Hematopoietic multipotent progenitor cell treated with erythropoietin and hydrocortisone succinate and interleukin-3 and kit ligand, for 4 days (in vitro differentiated cells): Measurements from ENCODE around the gene TUBA8.
"Not testable (repeated sequence)": the region's sequence is repeated elsewhere in the genome, so short reads cannot be mapped to it uniquely, and the experiment has no call there.

ENCODE experiments used
- DNase-seq: peaks from one replicate; pipeline ENCODE4 v3.0.0-alpha.2; 2015

TUBA8 gene

DNA sequence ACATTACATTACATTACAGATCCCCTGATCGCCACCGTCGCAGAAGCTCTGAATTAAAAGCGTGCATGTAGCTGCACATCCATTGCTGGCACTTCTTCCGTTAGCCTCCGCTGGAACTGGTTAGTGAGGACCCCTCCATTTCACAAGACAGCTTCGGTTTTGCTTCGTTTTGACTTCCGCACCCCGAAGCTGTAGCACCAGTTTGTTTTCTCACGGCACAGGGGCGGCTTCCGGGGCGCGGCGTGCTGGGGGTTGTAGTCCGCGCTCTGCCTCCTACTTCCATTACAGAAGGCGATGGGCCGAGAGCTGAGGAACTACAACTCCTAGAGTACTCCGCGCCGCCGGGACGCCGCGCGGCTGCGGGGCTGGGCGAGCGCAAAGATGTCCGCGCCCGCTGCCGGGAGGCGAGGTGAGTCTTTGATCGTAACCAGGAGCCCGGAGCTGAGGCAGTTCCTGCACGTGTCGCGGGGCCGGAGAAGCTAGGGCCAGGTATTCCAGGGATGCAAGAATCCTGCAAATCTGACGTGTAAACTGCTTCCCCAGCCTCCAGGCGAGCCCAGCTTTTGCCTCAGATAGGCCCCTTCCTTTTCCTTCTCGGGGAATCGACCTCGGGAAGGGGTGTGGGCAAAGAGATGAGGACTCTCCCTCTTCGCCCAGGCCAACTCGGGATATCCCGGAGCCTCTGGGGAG lies 32.8 kb upstream of the TUBA8 start, which contains the start of gene PEX26:
PEX26 (plus strand) TSS at position 352 of the 690 bp plus-strand sequence. CDS start 387 bp downstream, outside the sequence.
- peak; percentile 99 for DNase-seq

DNA sequence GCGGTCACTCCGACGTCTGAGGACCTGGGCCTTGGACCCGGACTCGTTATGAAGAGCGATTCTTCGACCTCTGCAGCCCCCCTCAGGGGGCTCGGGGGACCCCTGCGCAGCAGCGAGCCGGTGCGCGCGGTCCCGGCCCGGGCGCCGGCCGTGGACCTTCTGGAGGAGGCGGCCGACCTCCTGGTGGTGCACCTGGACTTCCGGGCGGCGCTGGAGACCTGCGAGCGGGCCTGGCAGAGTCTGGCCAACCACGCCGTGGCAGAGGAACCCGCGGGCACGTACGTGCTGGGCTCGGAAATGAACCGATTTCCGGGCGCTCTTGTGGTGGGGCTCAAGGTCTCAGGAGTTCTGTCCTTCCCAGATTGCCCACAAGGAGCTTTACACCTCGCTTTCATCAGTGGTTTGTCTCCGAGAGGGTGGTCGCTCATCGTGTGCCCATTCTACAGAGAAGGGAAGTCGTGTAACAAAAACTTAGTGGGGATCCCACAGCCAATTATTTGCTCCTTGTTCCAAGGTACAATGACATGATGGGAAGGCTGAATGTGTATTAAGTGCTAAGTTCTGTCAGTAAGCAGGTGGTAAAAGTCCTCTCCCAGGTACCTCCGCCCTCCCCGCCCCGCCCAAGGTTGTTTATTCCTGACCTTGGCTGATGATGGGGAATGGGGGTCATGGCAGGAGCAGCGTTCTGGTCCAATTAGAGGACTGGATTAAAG lies 32.1 kb upstream of the TUBA8 start:
- peak; percentile 80 for DNase-seq

DNA sequence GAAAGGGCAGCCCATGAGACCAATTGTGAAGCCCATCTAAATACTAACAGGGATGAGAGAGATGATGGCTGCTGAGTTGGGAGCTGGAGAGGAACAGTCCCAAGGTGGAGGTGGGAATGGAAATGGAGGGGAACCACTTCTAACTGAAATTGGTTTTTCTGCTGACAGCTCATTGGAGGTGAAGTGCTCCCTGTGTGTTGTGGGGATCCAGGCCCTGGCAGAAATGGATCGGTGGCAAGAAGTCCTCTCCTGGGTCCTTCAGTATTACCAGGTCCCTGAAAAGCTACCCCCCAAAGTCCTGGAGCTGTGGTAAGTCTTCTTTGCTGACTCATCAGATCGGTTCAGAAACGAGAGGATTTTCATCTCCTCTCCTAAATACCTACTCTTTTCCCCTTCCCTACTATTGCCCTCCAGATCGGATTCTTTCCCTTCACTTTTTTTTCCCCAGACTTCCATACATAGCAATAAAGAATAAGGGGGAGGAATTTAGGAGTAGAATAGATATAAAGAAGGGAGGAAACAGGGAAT lies 30.8 kb upstream of the TUBA8 start:
- DNase-seq: no peak

DNA sequence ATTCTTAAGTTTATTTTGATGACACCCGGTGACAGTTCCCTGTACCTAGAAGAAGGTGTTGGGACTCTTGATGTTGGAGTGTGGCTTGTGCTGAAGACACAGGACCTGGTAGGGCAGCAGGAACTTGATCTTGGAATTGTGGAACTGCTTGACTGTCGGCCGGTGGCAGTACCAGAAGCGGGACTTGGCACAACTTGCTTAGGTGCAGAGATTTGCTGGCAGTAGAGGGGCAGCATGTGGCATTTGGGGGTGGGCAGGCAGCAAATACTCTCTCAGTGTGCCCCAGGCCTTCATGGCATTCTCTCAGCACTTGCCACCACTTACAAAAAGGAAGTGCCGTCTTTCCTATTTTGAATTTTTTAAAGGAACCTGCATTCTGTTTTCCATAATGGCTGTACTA lies 29.2 kb upstream of the TUBA8 start:
- DNase-seq: no peak

DNA sequence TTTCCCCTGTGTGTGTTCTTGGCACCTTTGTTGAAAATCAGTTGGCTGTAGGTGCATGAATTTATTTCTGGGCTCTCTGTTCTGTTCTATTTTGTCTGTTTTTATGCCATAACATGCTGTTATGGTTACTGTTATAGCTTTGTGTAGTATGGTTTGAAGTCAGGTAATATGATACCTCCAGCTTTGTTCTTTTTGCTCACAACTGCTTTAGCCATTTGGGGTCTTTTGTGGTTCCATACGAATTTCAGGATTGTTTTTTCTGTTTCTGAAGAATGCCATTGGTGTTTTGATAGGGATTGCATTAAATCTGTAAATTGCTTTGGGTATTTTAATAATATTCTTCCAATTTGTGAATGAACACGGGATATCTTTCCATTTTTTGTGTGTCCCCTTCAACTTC lies 28.1 kb upstream of the TUBA8 start:
- no peak for DNase-seq

DNA sequence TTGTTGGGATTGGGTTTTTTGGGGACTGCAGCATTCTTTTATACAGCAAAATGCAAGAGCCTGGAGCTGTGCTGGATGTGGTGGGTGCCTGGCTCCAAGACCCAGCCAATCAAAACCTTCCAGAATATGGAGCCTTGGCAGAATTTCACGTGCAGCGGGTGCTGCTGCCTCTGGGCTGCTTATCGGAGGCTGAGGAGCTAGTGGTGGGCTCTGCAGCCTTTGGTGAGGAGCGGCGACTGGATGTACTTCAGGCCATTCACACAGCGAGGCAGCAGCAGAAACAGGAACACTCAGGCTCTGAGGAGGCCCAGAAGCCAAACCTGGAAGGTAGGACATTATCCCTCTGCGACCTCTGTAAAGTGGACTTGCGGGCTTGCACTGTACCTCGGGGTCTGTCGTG lies 27.2 kb upstream of the TUBA8 start:
- DNase-seq: no peak

DNA sequence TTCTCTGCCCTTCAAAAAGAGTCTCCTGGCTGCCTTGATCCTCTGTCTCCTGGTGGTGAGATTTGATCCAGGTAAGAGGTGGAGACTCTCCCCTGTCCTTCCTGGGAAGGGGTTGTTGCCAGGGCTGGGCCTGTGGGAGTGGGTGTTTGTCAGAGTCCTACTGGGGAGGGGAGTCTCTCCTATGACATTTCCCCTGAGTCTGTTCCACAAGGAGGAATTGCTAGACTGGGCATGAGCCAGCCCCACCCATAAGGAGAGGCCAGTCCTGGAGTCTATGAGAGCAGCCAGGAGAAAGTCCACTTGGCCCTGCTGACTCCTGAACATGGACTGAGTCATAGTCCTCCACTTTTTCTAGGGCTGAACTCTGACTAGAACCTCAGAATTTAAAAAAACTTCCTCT lies 25.4 kb upstream of the TUBA8 start:
- DNase-seq: no peak

DNA sequence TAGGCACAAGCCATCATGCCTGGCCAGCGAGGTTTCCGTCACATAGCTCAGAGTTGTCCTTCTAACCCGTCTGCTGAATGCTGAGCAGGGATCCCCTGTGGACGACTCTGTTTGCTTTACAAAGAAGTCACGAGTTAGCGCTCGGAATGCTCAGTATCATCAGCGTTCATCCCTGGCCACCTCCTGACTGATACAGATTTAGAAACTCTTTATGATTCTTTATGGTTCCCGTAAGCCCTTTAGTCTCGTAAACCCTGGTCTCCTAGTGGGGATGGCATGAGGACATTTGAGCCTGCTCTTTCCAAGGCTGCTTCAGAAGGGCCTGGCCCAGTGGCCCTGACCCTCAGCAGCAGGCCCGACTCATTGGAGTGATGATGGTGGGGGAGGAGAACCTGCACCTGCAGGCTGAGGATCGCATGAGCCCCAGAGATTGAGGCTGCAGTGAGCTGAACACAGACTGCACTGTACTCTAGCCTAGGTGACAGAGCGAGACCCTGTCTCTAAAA lies 23.2 kb upstream of the TUBA8 start:
- no peak for DNase-seq

DNA sequence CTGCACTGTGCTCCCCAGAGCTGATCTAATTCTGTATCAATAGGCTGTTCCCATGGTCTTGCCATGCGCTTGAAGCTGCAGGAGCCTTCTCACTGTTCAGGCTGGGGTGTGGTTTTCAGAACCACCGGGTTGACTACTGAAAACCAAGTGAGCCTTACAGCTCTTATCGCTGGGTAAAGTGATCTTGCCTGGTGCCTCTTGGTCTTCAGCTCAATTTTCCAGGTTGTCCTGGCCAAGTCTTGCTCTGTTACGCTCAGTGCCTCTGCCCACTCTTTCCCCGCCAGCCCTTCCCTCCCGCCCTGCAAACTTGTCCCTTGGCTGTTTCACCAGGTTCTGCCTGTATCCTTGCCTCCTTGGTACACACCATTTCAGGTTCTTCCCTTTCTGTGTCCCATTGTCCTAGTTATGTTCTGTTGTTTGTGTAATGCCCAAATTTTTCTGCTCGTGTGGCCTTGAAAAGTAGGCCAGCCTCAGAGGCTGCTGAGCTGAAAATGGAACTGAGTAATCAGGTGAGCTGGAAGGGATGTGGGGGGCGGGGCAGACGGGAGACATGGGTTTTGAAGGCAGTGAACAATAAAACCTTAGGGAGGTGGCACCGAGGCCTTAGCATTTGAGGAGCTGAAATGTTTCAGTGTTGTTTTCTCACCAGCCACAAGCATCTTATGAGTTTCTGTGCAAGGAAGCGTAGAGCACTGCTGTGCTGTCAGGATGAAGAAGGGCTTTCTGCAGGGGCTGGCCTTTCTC lies 21.6 kb upstream of the TUBA8 start:
- DNase-seq: no peak

DNA sequence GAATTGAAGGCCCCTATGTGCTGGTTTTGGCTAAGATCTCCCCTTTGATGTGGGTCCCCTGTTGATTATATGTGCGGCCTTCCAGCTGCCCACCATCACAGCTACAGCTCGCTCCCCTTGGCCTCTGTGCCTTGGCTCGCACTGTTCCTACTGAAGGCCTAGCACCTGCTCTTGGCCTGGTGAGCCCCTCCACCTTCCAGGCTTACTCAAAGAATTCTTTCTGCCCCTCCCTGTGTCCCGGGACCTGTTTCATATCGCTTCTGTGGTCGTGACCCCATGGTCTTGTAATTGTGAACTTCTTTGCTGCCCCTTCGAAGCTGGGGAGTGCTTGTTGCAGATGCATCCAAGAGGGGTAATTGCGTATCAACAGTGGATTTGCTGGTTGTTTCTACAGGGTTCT lies 20.3 kb upstream of the TUBA8 start:
- no peak for DNase-seq

DNA sequence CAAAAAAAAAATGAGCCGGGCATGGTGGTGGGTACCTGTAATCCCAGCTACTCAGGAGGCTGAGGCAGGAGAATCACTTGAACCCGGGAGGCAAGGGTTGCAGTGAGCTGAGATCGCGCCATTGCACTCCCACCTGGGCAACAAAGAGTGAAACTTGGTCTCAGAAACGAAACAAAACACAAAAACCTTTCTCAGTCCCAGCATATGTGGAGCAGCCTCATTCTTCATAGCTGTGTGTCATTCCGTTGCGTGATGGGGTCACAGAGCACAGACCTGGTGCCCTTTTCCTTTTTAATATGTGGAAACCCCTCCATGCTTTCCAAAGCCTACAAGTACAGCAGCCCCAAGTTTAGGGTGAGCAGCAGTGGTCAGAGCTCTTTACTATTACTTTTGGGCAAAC lies 19.1 kb upstream of the TUBA8 start:
- no peak for DNase-seq

DNA sequence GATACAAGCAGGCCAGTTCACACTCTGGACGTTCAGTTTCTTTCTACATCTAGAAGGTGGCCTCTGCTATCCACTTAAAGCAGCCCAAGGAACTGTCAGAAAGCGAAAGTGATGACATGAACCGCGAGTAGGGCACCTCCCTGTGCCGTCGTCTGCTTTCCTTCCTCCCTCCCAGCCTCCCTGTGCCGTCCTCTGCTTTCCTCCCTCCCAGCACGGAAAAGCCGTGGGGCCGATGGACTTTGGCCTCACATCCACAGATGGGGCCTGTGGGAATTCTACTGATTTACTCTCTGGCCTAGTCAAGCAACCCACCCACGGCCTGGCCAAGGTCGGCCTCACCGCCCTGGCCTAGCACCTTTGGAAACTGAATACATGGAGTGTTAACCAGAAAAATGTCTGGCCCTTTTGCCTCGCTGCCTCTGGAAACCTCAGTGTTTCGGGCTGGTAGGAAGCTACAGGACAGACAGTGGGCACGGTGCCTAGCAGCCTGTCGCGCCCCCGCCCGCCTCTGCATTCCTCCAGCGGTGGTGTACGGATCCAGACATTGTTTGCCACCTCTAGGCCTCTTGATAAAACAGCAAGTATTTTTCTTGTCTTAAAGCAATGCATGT lies 18.6 kb upstream of the TUBA8 start:
- no peak for DNase-seq

DNA sequence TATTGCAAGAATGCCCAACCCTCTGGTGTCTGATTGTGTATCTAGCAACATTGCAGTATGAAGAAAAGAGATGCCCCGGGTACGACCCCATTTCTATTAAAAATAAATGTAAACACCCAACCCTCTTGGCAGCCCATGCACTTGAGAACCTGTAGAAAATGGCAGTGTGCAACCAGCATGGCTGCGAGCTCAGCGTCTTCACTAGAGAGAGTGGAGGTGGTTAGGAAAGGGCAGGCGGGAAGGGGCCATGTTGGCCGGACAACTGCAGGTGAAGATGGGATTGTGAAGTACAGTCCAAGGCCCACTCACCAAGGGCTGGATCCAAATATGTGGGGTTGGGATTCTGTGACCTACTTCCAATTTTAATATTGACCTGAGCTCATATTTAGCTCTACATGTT lies 16.9 kb upstream of the TUBA8 start:
- DNase-seq: no peak

DNA sequence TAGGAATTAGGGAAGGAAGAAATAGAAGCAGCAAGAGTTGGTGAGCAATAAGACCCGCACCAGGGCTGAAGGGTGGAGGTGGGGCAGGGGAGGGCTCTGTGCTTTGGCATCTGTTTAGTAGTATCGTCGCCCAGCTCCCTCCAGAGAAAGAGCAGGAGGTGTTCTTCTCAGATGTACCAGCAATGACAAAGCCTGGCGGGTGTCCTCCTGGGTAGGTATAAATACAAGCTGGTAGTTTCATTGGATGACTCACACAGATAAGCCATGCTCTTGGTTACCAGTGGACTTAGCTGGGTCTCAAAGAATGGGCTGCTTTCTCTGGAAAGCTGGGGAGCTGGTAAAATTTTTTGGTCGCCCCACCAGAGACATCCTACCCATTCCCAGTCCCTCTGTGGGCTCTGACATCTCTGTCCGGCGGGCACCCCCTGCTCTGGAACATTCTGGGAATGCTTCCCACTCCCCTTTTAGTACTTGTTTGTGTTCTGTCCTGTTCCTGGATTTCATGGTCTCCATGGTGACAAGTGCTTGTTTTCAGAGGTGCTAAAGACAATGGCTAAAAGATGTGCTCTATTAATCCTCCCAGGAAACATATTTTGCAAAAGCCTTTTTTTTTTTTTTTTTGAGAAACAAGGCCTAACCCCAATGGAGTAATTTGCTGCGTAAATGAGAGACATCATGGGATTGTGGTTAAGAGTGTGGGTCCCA lies 15.4 kb upstream of the TUBA8 start:
- no peak for DNase-seq

DNA sequence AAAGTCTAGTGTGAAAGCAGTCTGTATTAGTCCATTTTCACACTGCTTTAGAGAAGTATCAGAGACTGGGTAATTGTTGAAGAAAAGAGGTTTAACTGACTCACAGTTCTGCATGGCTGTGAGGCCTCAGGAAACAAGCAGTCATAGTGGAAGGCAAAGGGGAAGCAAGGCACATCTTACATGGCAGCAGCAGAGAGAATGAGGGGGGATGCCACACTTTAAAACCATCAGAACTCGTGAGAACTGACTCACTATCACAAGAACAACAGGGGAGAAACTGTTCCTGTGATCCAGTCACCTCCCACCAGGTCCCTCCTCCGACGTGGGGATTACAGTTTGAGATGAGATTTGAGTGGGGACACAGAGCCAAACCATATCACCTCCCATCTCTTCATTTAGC lies 13.8 kb upstream of the TUBA8 start:
- DNase-seq: no peak

DNA sequence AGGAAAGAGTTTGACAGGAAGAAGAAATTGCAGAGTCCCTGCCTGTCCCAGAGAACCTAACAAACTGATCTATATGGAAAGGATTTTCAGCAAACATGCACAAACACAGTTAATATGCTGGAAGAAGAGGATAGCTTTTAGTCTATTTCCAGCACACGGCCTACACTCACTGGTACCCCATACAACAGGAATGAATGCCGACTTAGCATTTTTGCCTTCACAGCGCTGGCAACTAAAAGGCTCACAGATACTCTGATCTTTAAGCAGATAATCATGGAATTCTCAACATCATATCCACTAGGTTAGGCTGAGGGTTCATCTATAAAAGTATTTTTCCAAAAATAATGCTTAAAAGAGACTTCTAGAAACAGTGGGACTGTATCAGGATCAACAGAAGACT lies 9.8 kb upstream of the TUBA8 start:
- no peak for DNase-seq

DNA sequence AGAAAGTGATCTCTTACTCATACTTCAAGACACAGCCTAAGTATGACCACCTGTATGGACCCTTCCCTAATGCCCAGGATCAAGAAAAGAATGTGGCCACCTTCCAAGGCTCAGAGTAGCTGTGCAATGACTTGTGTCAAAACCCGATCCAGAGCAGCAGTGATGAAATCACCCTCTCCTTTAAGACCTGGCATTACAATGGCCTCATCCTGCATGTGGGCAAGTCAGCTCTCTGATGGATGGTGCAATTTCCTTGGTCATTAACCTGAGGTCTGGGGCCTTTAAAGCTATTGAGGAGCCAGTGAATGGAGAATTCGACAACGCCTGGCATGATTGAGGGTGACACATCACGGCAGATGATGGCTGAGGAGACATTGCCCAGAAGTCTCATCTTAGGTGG lies 9.1 kb upstream of the TUBA8 start:
- DNase-seq: no peak

DNA sequence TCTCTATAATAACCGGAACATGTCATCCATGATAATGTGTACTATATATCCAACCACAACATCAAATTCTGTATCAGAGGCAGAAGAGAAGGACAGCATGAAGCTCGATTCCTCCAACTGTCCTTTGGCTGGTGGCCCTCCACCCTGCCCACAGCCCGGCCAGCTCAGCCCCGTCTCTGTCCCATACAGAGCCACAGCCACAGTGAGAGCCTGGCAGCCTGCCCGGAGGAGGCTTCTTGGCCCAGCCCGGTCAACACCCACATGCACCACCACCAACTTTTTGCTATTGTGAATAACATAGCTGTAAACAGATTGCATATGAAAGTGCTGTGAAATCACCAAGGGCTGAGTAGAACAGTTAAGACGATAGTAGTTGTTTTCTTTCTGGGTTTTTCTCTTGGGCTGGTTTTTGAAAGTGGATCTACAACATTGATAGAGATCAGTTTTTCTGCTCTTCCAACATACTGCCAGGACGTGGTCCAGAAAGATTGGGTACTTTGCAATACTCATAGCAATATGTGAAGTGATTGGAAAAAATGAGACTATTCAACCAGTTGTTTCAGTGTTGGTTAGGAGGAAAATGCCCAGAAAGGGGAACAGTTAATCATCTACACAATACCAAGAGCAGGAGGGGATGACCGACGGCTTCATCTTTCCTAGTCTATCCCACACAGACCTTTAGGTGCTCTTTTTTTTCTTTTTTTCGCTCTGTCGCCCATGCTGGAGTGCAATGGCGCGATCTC lies 6.9 kb upstream of the TUBA8 start:
- no peak for DNase-seq

DNA sequence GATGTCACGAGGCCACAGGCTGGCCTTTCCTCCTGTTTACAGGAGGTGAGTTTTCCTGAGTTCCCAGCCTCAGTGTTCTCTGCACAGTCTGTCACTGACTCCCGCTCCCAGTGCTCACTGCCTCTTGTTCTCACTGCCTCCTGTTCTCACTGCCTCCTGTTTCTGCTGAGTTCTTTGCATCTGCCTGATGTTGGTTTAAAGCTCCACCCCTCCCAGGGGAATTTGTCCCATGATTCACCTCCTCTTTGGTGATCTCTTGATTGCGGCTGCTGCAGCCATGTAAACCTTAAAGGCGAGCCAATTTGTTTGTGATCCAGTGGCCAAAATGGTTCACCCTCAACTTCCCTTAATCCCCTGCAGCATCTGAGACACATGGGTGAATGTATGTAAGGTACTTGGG lies 6.0 kb upstream of the TUBA8 start:
- DNase-seq: no peak

DNA sequence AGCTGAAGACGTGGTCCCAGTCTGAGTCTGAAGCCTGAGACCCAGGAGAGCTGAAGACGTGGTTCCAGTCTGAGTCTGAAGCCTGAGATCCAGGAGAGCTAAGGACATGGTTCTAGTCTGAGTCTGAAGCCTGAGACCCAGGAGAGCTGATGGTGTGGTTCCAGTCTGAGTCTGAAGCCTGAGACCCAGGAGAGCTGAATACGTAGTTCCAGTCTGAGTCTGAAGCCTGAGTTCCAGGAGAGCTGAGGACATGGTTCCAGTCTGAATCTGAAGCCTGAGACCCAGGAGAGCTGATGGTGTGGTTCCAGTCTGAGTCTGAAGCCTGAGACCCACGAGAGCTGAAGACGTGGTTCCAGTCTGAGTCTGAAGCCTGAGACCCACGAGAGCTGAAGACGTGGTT lies 4.6 kb upstream of the TUBA8 start:
- not testable (repeated sequence) for DNase-seq

DNA sequence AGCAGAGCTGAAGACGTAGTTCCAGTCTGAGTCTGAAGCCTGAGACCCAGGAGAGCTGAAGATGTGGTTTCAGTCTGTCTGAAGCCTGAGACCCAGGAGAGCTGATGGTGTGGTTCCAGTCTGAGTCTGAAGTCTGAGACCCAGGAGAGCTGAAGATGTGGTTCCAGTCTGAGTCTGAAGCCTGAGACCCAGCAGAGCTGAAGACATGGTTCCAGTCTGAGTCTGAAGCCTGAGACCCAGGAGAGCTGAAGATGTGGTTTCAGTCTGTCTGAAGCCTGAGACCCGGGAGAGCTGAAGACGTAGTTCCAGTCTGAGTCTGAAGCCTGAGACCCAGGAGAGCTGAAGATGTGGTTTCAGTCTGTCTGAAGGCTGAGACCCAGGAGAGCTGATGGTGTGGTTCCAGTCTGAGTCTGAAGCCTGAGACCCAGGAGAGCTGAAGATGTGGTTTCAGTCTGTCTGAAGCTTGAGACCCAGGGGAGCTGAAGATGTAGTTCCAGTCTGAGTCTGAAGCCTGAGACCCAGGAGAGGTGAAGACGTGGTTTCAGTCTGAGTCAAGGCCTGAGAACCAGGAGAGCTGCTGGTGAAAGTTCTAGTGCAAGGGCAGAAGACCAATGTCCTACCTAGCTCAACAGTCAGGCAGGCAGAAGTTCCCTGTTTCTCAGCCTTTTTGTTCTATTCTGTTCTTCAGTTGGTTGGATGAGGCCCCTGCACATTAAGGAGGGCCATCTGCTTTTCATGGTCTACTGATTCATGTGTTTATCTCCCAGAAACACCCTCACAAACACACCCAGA lies 3.9 kb upstream of the TUBA8 start:
- DNase-seq: peak; percentile 63
